IgD-negative memory B cell (primary cell): Measurements from ENCODE around the gene FUT7. TPM values are rescaled to one million over a fixed set of nuclear protein-coding genes. Genes with fewer than 3 reads are reported as not detected.
"Not testable (repeated sequence)": the region's sequence is repeated elsewhere in the genome, so short reads cannot be mapped to it uniquely, and the experiment has no call there.

Experiments
- H3K27ac Mint-ChIP-seq, 3 donors: one replicate each; pipeline ENCODE4 v1.8.0; 2020 to 2022; ENCODE audit warnings: mild to moderate bottlenecking in 3 of 3, mixed read lengths in 3 of 3, moderate library complexity in 1 of 3
- H3K27me3 Mint-ChIP-seq: one replicate; pipeline ENCODE4 v1.8.0; 2021; ENCODE audit warnings: mixed read lengths
- H3K36me3 Mint-ChIP-seq: one replicate; pipeline ENCODE4 v1.8.0; 2020; ENCODE audit warnings: mild to moderate bottlenecking, mixed read lengths
- H3K4me1 Mint-ChIP-seq, 3 donors: one replicate each; pipeline ENCODE4 v1.8.0; 2020 to 2022; ENCODE audit warnings: mixed read lengths in 3 of 3, mild to moderate bottlenecking in 1 of 3
- H3K4me3 Mint-ChIP-seq, 4 donors: one replicate each; pipeline ENCODE4 v1.8.0; 2020 to 2022; ENCODE audit warnings: mild to moderate bottlenecking in 4 of 4, mixed read lengths in 4 of 4, moderate library complexity in 3 of 4
- H3K9me3 Mint-ChIP-seq, 3 donors: one replicate each; pipeline ENCODE4 v1.8.0; 2020 to 2021; ENCODE audit warnings: mixed read lengths in 3 of 3, mild to moderate bottlenecking in 1 of 3
- polyA plus RNA-seq: library from polyadenylated mRNA; unstranded; fragments of 300-500 nt; fragmentation: Illumina TruSeq; gene quantifications from one replicate; pipeline ENCODE4 v1.2.3, GENCODE V29; 2021

FUT7 gene
- polyA plus RNA-seq, 1 donor from 2014 or later: 26.6 TPM

DNA sequence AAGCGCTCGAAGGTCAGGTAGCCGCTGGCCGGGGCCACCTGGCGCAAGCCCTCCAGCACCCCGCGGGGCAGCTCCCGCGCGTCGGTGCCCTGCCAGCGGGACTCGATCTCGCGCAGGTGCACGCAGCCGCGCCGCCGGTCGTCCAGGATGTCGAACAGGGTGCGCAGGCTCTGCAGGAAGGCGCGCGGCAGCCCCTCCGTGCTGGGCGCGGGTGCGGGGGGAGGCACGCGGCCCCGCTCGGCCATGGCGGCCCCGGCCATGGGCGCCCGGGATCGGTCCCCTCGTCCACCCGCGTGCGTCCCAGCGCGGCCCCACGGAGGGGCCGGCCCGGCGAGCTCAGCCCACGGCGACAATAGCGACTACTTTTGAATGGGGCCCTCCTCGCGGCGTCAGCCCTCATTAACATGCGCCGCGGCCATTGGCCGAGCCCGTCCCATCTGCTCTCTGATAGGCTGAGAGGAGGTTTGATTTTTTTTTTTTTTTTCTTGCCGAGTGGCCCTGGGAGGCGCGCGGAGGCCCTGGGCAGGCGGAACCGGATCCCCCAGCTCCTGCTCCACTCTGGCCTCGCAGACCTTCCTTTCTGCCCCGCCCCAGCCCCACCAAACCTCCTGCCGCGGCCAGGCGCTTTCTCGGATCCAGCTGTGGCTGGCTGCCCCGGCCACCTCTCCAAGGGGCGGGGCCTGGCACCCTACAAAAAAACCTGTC, 38.5 kb upstream of the FUT7 start, which contains the start of gene SAPCD2:
SAPCD2 (minus strand) TSS at position 357 of the 705 bp plus-strand sequence; CDS start at position 260, 97 bp downstream.
- peaks cover 16 to 17% (median 17%) of the 10 kb centered on the region in 3 donors for H3K4me1 Mint-ChIP-seq
- H3K27me3 Mint-ChIP-seq: no peaks in the 10 kb centered on the region
- H3K9me3 Mint-ChIP-seq: no peaks in the 10 kb centered on the region
- peak within 1 kb of the TSS; percentile 77 to 96 (median 93) for H3K27ac Mint-ChIP-seq
- no peaks in the 10 kb centered on the region for H3K36me3 Mint-ChIP-seq
- peak within 1 kb of the TSS; percentile 76 to 92 (median 85) for H3K4me3 Mint-ChIP-seq

DNA sequence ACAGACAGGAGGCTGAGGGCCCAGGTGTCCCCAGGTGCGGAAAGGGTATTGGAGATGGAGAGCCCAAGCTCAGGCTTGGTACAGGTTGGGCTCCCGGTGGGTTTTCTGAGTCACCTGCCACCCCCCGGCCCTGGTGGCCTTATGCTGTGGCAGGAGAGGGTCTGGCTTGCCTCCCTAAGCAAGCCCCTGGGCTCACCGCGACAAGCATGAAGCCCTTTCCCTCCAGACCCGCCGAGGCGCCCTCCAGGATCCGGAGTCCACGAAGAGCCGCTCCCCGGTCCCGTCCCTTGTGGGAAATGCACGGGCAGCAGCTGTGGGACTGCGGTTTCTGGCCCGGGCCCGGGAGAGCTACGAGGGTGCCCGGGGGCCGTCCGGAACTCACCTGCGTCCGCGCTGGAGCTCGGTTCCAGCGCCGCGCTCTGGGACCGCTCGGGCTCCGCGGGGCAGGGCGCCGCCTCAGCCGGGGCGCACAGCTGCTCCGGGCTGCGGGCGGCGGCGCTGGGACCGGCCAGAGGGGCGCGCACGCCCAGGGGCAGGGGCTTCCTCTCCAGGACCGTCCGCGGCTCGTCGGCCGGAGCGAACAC, 37.7 kb upstream of the FUT7 start:
- Mint-ChIP-seq H3K27me3 (no peaks in the 10 kb centered on the region), H3K27ac (no peak overlapping the region), H3K4me1 (peaks cover 8 to 12% (median 10%) of the 10 kb centered on the region in 3 donors), H3K4me3 (peak overlapping the region; percentile 20 to 67 (median 30)), H3K9me3 (no peaks in the 10 kb centered on the region), H3K36me3 (no peaks in the 10 kb centered on the region)

DNA sequence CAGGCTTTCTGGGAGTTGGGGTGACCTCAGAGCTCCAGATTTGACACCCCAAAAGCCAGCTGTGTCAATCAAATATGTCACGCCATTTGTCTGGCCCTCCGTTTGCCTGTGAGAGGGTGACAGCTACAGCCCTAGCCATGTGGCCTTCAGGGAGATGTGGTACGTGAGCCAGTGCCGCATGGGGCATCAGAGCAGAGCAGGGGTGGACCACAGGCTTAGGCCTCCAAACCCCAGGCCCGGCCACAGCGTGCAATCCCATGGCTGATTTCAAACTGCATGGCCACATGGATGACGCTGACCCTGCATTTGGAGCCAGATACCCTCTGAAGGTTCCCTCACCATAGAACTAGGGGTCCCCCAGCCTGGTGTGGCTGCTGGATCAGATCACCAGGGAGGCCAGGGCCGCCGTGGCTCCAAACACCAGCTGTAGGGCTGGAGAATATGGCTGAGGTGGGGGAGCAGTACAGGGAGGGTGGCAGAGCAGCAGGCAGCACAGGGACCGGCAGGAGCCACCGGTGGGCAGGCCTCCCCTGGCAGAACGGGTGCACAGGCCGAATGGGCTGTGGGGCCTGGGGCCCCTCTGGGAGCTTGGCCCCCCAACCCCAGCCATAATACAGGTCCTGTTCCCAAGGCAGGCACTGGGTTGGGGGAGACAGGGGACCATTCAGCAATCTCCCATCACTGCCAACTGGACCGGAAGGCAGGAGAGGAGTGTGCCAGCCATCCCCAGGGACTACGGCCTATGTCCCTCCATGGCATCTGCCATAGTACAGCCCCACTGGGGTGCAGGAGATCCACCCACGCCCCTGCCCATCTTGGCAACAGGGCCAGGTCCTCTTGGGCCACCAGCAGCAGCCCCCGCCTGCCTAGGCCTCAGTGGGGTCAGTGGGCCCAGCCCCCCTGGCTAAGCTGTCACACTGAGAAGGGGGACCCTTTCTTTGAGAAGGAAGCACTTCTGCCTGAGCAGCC, 36.9 kb upstream of the FUT7 start:
- Mint-ChIP-seq H3K4me3 (peak overlapping the region; percentile 38 to 83 (median 74)), H3K9me3 (no peaks in the 10 kb centered on the region), H3K27ac (peak overlapping the region in 1 of 3 donors; percentile 34), H3K27me3 (peaks cover 1% of the 10 kb centered on the region), H3K36me3 (no peaks in the 10 kb centered on the region), H3K4me1 (peaks cover 6 to 14% (median 9%) of the 10 kb centered on the region in 3 donors)

DNA sequence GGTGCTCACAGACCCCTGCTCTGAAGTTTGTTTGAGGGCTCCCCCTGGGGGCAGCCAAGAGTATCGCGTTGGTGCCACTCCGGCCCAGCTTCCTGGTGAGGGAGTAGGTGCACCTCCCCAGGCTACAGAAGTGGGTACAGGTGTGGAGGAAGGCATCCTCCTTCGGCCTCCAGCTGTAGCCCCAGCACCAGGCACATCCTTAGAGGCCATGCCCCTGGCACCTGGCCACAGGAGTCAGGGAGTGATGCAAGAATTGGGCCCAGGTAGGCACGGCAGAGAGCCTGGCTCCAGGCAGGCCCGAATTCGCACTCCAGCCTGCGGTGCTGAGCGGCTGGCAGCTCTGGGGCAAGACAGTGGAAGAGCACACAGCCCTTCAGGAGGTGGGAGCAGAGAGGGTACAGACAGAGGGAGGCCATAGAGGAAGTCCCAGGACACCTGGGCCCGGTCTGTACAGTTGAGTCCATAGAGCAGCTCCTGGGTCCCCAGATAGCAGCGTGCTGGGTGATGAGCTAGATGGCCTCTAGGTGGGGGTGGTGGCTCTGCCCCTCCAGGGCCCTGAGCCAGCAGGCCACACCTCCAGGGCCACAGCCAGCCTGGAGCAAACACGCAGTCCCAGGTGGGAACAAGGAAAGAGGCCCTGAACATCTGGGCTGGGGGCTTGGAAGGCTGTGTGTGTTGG, 36.1 kb upstream of the FUT7 start:
- peak overlapping the region; percentile 76 to 94 (median 91) for H3K27ac Mint-ChIP-seq
- H3K4me1 Mint-ChIP-seq: peaks cover 6 to 12% (median 9%) of the 10 kb centered on the region in 3 donors
- H3K36me3 Mint-ChIP-seq: no peaks in the 10 kb centered on the region
- H3K9me3 Mint-ChIP-seq: no peaks in the 10 kb centered on the region
- peaks cover 1% of the 10 kb centered on the region for H3K27me3 Mint-ChIP-seq
- peak overlapping the region; percentile 39 to 86 (median 76) for H3K4me3 Mint-ChIP-seq

DNA sequence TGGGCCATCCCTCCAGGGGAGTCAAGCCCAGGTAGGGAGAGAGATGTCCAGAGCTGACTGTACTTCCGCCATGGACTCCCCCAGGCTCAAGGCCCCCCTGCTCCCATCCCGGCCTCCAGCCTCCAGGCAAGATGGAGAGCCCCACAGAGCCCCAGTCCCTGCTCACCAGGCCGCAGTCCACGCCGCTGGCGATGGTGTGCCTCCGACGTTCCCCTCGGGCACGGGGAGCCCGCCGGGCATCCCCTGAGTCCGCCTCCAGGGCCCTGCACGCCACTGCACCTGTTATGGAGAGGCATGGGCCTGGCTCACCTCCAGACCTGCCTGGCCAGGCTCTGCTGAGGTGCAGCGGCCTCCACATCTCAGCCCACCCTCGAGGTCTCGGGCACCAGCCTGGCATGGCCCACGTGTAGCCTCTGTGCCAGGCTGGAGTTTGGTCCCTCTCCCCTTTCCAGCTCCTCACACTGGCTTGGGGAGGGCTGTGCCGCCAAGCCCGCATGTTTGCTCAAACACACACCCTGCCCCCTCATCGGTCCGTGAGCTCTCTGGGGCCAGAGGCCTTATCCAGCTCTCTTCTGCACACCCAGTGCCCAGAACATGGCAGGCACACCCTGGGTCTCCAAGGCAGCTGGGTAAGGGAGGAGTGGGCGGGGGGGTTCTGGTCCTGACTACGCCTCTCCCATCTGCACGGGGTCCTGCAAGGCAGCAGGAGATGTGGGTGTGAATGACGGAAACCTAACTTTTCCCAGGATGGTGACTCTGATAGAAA, 34.4 kb upstream of the FUT7 start:
- Mint-ChIP-seq H3K27me3 (peaks cover 1% of the 10 kb centered on the region), H3K4me1 (peaks cover 6 to 12% (median 9%) of the 10 kb centered on the region in 3 donors), H3K27ac (no peak overlapping the region), H3K36me3 (no peaks in the 10 kb centered on the region), H3K4me3 (no peak overlapping the region), H3K9me3 (no peaks in the 10 kb centered on the region)

DNA sequence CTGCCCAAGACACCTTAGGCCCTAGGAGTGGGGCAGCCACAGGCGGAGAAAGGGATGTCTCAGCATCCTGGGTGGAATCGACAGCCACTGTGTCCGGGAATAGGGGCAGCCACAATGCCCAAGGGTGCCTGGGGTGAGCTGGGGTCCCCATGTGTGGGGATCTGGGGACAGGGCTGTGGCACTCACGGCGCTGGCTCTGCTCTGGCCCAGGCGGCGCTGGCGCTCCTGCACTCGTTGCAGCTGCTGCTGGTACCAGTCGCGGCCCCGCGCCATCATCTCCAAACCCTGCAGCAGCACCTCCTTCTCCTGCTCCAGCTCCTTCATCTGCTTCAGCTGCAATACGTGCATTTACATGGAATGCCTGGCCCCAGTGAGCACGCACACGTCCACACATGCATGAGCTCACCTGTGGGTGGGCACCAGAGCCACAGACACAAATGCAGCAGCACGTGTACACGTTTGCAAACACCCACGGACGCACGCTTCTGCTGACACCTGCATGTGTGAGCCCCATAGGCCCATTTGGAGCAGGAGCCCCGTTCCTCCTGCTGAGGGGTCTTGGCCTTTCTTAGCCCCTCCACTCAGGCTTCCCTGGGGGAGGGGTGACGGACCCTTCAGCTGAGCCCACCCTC, 33.6 kb upstream of the FUT7 start:
- Mint-ChIP-seq H3K4me1 (peaks cover 5 to 8% (median 6%) of the 10 kb centered on the region in 3 donors), H3K36me3 (no peaks in the 10 kb centered on the region)

DNA sequence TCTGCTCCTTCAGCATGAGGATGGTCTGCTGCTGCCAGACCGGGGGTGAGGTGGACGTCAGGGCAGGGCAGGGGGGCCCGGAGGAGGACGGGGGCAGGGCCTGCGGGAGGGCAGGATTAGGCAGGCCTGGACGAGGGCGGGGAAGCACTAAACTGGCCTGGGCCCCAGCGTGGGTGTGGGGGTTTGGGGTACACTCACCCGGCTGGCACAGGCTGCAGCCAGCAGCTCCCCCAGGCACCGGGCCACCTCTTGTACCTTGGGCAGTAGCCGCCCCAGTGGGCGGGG, 32.9 kb upstream of the FUT7 start:
- H3K4me3 Mint-ChIP-seq: no peak overlapping the region
- H3K27me3 Mint-ChIP-seq: peaks cover 1% of the 10 kb centered on the region
- peaks cover 5 to 8% (median 6%) of the 10 kb centered on the region in 3 donors for H3K4me1 Mint-ChIP-seq
- no peaks in the 10 kb centered on the region for H3K36me3 Mint-ChIP-seq
- no peak overlapping the region for H3K27ac Mint-ChIP-seq
- H3K9me3 Mint-ChIP-seq: no peaks in the 10 kb centered on the region

More for the DNA sequence above, 33.6 kb upstream of the FUT7 start:
- no peak overlapping the region for H3K4me3 Mint-ChIP-seq
- no peaks in the 10 kb centered on the region for H3K9me3 Mint-ChIP-seq
- no peak overlapping the region for H3K27ac Mint-ChIP-seq
- peaks cover 1% of the 10 kb centered on the region for H3K27me3 Mint-ChIP-seq

DNA sequence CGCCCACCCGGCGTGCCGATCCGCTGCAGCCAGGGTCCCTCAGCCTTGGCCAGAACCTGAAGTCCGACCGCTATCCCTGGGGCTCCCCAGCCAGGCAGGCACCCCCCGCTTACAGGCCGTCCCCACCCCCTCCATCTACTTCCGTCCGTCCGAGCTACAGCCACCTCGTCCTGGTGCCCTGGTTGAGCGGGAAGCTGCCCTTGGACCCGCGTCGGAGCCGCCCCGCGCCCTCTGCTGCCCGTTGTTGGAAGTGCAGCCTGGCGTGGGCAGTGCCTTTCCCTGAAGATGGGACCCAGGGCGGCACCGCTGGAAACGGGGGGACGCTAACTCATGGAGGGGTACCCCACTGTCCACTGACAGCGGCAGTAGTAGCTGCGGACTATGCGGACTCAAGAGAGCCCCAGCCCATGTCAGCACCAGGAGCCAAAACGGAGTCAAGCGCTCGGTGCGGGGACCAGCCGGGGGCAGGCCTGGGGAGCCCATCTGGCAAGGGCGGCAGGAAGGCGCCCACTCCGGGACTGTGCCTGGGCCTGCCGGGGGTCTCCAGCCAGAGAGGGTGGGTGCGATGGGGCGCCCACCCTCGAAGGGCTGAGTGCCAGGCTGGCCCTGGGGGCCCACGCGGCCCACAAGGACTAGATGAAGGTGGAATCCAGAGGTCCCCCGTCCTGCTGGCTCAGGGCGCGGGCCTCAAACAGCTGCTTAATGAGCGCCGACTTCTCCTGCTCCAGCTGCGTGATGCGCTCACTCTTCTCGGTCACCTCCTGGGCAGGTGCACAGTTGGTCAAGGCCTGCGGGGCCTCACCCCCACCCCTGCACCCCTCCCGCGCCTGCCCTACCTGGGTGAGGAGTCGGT, 32.4 kb upstream of the FUT7 start:
- no peak overlapping the region for H3K4me3 Mint-ChIP-seq

DNA sequence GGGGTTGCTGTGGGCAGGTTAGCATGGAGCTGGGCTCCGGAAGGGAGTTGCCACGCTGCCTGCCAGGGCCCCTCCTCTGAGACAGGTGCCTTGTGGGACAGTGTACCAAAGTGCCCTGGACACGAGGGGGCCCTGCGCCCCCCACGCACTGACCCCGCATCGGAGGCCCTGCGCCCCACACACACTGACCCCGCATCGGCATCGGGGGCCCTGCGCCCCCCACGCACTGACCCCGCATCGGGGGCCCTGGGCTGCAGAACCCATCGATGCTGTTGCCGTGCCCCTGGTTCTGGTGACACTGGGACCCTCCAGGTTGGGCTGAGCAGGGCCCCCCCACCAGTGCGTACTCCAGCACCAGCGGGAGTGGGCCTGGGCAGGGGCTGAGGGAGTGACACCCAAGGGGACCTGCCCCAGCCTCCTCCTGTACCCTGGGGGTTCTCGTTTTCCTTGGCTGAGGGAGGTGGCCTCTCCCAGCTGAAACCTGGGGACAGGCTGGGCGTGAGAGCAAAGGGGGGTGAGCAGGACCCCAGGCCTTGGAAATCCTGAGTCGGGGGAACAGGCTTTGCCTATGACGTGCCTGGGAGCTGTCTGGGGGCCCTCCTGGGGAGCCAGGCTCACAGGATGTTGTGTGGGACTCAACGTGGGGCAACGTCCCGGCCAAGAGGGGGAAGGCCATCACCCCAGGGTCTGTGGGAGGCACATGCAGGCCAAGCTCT, 31.6 kb upstream of the FUT7 start:
- no peak overlapping the region for H3K4me3 Mint-ChIP-seq
- peak overlapping the region in 1 of 3 donors; percentile 72 for H3K27ac Mint-ChIP-seq
- H3K36me3 Mint-ChIP-seq: no peaks in the 10 kb centered on the region
- peaks cover 1% of the 10 kb centered on the region for H3K27me3 Mint-ChIP-seq
- no peaks in the 10 kb centered on the region for H3K9me3 Mint-ChIP-seq
- peaks cover 5 to 7% (median 6%) of the 10 kb centered on the region in 3 donors for H3K4me1 Mint-ChIP-seq

More for the DNA sequence above, 32.4 kb upstream of the FUT7 start:
- H3K9me3 Mint-ChIP-seq: no peaks in the 10 kb centered on the region
- H3K4me1 Mint-ChIP-seq: peaks cover 5 to 7% (median 6%) of the 10 kb centered on the region in 3 donors
- peak overlapping the region in 1 of 3 donors; percentile 72 for H3K27ac Mint-ChIP-seq
- no peaks in the 10 kb centered on the region for H3K36me3 Mint-ChIP-seq
- H3K27me3 Mint-ChIP-seq: peaks cover 1% of the 10 kb centered on the region

DNA sequence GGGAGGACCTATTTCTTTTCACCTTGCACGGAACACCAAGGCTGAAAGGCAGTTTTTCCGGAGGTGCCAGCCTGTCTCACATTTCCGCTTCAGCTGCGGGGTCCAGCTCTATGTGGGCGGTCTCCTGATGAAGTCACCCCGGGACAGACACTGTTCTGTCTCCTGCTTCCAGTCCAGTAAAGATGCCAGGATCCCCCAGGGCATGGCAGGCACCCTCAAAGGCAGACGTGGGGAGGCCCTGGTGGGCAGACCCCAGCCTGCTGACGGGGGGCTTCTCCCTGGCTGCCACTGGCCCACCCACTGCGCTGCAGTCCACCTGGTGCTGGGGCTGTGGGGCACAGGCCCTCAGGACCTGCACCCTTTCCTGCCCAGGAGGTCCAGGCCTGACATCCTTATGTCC, 30.9 kb upstream of the FUT7 start:
- H3K36me3 Mint-ChIP-seq, H3K4me3 Mint-ChIP-seq, H3K27ac Mint-ChIP-seq, H3K4me1 Mint-ChIP-seq, H3K27me3 Mint-ChIP-seq, H3K9me3 Mint-ChIP-seq: not testable (repeated sequence)

DNA sequence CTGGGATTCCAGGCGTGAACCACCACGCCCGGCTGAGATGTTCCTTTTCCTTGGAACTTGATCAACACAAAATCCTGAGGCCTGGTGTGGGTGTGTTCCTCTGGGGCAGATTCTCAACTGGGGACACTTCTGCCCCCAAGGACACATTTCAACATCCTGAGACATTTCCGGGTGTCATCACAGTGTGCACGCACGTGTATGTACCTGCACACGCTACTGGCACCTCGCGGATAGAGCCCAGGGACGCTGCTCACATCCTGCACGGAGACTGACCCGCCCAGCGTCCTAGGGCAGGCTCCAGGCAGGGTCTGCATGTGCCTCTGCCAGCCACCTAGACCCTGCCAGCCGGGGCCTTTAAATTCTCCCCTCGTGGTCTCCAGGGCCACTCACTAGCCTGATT, 30.5 kb upstream of the FUT7 start:
- Mint-ChIP-seq H3K4me3 (no peak overlapping the region), H3K9me3 (no peaks in the 10 kb centered on the region), H3K27ac (no peak overlapping the region), H3K4me1 (peaks cover 0 to 3% (median 0%) of the 10 kb centered on the region in 3 donors), H3K27me3 (peaks cover 1% of the 10 kb centered on the region), H3K36me3 (no peaks in the 10 kb centered on the region)

DNA sequence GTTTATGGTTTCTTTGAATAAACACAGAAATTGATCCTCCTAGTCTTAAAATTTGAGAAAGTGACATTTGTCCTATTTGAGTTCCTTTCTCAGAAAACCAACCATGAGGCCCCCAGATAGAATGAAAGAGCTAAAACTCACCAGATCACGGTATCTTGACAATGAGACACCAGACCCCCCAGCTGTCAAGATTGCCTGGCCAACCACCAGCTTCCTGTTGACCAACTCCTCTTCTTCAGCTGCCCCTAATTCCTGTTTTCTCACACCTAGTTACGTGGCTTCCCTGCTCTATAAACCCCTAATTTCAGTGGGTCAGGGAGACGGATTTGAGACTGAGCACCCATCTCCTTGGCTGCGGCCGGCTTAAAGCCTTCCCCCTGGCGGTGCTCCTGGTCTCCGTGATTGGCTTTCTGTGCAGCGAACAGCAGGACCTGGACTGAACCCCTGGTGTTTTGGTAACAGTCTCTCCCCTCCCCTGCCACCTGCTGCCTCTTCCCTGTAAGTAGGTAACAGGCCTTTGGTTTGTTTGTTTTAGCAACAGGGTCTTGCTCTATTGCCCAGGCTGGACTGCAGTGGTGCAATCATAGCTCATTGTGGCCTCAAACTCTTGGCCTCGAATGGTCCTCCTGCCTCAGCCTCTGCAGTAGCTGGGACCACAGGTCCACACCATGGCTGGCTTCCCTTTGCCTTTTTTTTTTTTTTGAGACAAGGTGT, 26.8 kb upstream of the FUT7 start:
- no peak overlapping the region for H3K27ac Mint-ChIP-seq
- H3K27me3 Mint-ChIP-seq: no peaks in the 10 kb centered on the region
- H3K4me3 Mint-ChIP-seq: peak overlapping the region in 1 of 4 donors; percentile 38
- H3K4me1 Mint-ChIP-seq: no peaks in the 10 kb centered on the region
- H3K36me3 Mint-ChIP-seq: no peaks in the 10 kb centered on the region
- no peaks in the 10 kb centered on the region for H3K9me3 Mint-ChIP-seq
